ENCODE measurements around the gene DNAH6. TPM values are rescaled to one million over a fixed set of nuclear protein-coding genes. Genes with fewer than 3 reads are reported as not detected.

The DNAH6 gene
- total RNA-seq, 1 experiment from 2014 or later, result 0.02 TPM

DNA sequence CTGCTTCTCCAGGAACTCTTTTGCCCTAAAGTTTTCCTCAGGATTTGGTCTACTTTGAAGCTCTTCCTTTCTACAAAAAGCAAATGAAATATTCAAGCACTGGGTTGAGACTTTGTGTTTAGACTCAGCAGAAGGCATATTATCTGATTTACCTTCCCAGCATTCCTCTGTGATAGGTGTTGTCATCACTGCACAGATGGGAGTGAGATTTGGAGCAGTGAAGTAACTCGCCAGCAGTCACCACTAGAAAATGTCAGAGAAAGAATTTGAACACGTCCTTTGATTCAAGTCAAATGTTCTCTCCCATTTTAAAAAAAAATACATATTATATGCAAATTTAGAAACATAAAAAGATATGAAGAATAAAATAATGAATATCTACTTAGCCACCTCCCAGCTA lies 112.2 kb downstream of the DNAH6 start:
- DNase-seq (ENCODE audit: extremely low read depth, low read depth), result no peak

DNA sequence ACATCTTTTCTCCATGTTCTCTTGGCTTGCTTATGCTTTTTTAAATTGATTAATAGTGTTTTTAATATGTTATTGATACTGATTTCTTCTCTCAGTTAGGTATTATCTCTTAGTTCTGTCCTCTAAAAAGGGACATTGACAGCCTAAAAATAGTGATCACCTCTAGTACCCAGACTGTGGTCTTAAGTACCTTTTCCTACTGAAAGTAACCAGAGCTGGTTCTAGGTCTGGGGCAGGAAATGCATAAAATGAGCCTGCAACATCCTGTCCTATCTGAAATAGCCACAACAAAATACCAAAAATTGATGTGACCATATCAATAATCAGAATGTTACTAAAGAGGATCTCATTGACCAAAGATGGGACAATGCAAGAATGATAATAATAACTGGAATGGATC lies 113.3 kb downstream of the DNAH6 start:
- DNase-seq (ENCODE audit: extremely low read depth, low read depth), result no peak

DNA sequence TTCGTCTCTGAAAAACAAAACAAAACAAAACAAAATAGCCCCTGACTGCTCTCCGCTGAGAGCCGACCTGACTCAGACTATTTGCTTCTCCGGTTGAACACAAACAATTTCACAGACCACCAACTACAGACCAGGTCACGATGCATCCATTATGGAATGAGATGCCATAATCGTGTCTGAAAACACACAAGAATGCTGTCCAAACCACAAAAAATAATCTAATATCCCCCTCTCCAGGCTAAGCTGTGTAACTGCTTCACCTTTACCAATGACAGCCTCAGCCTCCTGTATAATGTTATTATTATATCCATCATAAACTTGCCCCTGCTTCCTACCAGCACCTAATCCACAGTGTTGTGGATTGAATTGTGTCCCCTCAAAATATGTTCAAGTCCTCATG lies 114.7 kb downstream of the DNAH6 start:
- DNase-seq (ENCODE audit: extremely low read depth, low read depth), result peak; percentile 51

DNA sequence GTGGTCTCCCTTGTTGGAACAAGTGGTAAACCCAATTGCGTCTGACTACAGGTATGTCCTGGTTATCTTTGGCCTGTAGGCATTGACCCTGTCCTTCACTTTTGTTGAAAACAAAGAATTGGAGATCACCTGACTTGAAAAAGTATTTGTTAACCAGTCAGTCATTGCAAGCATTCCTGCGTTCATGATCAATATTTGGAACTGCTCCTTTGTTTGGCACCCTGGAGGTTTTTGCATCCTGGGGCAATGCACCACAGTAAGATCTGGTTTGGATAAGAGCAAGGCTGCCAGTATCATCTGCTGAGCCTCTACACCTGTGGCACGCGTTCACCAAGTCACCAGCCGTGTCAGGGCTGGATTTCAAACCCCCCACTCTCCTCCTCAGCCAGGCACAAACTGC lies 115.7 kb downstream of the DNAH6 start:
- no peak for DNase-seq (ENCODE audit: extremely low read depth, low read depth)

DNA sequence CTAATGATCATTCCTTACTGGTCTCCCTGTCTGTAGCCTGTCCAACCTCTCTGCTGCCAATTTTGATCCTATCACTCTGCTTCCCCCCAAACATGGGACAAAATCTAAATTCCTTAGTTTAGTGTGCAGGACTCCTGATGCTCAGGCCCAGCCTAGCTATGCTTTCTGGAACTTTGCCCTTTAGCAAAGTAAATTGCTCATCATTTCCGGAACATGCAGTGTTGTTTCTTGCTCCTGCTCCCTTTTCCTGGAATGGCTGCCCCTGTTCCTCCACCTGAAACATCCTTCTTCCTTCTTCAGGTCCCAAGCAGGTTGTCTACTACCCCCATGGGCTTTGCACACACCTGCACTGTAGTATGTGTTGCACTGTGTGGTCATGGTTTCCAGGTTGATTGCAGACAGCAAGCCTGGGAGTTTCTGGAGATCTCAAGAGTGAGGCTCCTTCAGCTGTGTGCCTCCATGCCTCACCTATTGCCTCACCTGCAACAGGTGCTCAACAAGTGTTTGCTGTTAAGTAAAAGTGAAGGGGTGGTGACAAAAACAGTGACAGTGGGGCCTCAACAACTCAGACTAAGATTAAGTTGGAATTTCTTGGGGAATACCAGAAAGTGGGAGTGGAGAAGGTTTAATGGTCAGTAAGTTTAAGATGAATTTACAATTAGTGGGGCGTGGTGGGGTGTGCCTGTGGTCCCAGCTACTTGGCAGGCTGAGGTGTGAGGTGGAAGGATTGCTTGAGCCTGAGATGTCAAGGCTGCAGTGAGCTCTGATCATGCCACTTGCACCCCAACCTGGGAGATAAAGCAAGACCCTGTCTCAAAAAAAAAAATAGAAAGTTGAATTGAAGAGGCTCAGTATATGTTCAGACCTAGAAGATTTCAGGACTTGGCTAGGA lies 120.0 kb downstream of the DNAH6 start:
- DNase-seq (ENCODE audit: extremely low read depth, low read depth), result no peak

DNA sequence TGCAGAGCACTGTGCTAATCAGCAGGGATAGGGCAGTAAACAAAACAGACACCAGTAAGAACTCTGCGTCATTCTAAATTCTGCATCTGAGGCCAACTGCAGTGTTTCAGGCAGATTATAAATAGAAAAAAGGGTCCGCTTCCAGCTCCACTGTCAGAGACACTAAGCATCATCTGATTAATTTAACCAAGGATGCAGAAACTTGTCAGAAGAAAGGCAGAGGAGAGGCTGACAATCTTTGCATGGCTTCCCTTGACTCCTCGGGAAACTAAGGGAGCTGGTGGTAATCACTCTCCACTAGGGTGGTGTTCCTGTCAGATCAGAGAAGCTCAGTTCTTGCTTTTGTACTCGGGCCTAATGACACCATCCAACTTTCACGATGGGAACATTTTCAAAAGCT lies 123.5 kb downstream of the DNAH6 start:
- no peak for DNase-seq (ENCODE audit: extremely low read depth, low read depth)

DNA sequence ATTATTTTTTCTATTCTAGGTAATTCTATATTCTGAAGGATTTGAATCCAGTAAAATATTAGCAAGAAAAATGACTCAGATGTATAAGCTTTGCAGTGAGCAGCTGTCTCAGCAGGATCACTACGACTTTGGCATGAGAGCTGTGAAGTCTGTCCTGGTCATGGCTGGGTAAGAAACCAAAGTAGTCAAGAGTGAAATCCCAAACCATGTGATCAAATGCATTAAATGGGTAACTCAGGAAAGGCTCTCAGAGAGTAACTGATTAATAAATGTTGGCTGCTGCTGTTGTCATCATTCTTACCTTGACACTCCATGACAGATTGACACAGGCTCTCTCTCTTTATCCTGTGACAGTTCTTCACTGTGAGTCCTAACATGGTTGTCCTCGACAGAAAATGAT lies 124.1 kb downstream of the DNAH6 start:
- DNase-seq (ENCODE audit: extremely low read depth, low read depth), result no peak

DNA sequence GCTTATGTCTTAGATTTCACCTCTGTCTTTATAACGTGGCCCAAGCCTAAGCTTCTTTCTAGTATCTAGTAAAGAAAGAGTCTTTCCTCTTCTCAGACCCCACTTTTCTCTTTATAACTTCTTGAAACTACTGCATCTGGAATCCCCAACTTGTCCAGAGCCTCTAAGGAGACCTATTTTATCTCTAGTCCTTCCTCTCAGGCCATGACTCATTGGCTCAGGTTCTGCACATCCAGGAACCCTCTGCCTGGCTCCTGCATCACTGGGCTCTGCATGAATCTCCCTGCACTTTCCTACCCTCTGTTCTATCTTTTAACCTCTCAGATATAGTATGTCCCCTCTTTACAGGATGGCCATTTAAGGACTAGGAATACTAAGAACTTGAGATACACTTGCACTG lies 124.7 kb downstream of the DNAH6 start:
- DNase-seq (ENCODE audit: extremely low read depth, low read depth), result no peak

DNA sequence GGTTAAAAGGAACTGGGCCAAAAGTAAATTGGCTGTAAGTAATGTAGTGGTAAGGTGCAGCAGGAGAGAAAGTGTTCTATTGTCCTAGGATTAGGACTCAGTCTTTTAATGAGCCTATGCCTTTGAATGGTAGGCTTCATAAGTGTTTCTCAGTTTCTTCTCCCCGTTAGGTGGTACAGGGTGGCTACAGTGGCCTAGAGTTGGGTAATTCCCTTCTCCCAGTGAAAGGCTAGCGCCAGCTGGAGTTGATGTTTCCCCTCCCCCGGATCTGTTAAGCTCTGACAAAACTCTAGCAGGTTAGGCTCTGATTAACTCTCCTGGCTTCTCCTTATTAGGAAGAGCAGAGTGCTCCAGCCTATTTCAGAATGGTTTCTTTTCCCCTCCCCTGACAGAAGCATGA lies 127.7 kb downstream of the DNAH6 start:
- DNase-seq (ENCODE audit: extremely low read depth, low read depth), result no peak

DNA sequence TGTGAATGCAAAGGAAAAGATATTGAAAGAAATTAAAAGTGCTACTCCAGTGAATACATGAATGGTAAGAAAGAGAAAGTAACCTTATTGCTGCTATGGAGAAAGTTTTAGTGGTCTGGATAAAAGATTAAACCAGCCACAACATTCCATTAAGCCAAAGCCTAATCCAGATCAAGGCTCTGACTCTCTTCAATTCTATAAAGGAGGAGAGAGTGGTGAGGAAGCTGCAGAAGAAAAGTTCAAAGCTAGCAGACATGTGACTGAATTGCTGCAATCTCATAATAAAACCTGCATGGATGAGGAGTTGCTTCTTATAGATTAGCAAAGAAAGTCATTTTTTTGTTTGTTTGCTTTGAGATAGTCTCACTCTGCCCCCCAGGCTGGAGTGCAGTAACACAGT lies 130.2 kb downstream of the DNAH6 start:
- DNase-seq (ENCODE audit: extremely low read depth, low read depth), result no peak

DNA sequence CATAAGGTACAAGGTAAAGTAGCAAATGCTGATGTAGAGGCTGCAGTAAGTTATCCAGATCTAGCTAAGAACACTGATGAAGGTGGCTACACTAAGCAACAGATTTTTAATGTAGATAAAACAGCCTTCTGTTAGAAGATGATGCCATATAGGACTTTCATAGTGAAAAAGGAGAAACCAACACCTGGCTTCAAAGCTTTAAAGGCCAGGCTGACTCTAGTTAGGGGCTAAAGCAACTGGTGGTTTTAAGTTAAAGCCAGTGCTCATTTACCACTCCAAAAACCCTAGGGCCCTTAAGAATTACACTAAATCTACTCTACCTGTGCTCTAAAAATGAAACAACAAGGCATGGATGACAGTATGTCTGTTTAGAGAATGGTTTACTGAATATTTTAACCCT lies 131.0 kb downstream of the DNAH6 start:
- DNase-seq (ENCODE audit: extremely low read depth, low read depth), result no peak

DNA sequence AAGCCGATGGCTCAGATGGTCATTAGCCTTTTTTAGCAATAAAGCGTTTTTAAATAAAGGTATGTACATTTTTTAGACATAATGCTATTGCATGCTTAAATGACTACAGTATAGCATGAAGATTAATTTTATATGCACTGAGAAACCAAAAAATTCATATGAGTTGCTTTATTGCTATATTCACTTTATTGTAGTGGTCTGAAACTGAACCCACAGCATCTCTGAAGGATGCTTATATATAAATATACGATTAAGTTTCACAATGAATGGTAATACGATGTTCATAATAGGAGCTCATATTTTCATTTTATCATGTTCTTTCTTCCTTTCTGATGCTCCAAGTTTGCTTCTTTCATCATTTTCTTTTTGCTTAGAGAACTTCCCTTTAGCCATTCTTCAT lies 132.8 kb downstream of the DNAH6 start:
- no peak for DNase-seq (ENCODE audit: extremely low read depth, low read depth)

DNA sequence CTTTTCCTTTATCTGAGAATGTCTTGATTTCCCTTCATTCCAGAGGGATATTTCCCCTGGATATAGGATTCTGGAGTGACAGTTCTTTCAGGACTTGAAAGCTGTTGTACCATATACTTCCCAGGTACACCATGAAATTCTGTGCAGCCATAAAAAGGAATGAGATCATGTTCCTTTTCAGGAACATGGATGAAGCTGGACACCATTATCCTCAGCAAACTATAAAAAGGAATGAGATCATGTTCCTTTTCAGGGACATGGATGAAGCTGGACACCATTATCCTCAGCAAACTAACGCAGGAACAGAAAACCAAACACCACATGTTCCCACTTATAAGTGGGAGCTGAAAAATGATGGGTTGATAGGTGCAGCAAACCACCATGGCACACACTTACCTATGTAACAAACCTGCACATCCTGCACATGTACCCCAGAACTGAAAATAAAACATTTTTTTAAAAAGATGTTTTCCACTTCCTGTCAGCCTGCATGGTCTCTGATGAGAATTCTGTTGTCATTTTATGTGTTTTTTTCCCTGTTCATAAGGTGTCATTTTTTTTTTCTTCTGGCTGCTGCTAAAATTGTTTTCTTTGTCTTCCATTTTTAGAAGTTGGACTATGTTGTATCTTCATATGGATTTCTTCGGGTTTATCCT lies 133.3 kb downstream of the DNAH6 start:
- DNase-seq (ENCODE audit: extremely low read depth, low read depth), result no peak

DNA sequence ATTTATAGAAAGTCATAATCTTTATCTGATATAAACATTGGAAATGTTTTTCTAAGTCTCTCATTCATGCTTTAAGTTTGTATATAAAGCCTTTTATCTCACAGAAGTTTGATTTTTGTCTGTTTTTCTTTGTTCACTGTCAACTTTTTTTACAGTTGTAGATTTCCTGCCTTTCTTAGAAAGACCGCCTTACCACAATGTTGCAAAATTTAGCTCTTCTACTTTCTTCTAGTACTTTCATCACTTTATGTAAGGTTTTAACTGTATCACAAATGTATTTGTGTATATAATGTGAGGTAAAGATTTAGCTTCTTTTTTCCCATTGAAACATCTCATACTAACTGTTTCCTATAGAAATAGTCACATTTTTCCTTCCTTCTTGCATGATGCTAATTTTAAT lies 136.1 kb downstream of the DNAH6 start:
- no peak for DNase-seq (ENCODE audit: extremely low read depth, low read depth)

DNA sequence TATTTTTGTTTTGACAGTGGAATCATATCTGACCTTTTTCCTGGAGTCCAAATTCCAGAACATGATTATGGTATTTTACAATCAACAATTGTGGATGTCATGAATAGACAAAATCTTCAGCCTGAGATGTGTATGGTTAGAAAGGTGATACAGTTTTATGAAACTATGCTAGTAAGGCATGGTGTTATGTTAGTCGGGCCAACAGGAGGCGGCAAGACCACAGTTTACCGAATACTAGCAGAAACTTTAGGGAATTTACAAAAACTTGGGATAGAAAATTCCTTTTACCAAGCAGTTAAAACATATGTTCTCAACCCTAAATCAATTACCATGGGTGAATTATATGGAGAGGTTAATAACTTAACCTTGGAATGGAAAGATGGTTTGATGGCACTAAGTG lies 137.0 kb downstream of the DNAH6 start:
- DNase-seq (ENCODE audit: extremely low read depth, low read depth), result no peak

DNA sequence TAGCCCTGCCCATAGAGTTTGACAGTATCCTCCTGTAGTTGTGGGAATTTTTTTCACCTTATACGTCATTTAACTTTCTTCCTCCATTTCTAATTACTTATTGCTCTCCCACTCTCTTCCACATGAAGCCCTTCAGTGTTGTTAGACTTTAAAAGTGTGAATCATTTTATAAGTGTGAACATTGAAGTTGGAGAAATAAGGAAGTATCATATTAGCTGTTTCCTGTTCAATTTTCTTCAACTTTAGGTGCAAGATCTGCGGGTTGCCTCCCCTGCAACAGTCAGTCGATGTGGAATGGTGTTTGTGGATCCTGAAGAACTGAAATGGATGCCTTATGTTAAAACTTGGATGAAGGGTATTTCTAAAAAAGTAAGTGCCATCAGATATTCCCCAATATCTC lies 138.1 kb downstream of the DNAH6 start:
- no peak for DNase-seq (ENCODE audit: extremely low read depth, low read depth)

DNA sequence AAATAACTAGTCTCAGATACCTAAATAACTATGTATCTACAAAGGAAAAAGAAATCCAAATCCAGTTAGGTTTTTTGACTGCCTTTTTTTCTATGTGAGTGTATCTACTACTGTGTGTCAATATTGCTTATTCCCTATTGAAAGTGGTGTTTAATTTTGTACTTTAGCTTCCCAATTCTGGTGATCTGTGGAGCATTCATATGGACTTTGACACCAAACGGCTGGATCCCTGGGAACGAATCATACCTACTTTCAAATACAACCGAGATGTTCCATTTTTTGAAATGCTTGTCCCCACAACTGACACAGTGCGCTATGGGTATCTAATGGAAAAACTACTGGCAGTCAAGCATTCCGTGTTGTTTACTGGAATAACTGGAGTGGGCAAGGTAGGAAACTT lies 152.8 kb downstream of the DNAH6 start:
- DNase-seq (ENCODE audit: extremely low read depth, low read depth), result no peak

DNA sequence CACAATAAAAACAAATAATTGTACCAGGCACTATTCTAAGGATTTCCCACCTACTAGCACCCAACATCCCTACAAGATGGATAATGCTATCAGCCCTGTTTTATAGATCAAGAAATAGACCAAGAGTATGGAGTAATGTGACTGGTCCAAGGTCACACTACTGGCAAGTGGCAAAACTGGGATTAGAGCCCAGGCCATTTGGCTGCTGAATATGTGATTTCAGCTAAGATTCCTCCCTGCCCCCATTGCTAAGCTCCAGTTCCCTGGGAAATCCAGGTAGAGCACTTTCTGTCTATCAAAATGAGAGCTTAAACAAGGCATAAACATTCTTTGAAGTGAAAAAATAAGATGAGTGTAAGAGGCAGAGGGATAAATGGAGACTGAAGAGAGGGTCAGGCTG lies 157.8 kb downstream of the DNAH6 start:
- no peak for DNase-seq (ENCODE audit: extremely low read depth, low read depth)

DNA sequence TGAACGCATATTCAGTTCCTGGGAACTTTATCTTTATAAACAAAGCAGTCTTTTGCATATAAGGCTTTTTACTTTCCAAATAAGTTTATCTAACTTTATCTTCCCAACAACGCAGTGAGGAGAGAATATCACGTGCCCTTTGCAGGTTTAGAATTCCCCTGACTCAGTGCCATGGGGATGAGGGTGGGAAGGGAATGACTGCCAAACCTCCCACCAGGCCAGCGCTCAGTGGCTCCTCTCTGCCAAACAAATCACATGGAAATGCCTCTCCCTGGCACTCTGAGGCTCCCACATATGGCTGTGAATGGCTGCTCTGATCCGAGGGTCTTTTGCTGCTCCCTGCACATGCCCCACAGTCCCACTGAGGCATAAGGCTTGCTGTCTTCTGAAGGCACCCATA lies 158.3 kb downstream of the DNAH6 start:
- no peak for DNase-seq (ENCODE audit: extremely low read depth, low read depth)

DNA sequence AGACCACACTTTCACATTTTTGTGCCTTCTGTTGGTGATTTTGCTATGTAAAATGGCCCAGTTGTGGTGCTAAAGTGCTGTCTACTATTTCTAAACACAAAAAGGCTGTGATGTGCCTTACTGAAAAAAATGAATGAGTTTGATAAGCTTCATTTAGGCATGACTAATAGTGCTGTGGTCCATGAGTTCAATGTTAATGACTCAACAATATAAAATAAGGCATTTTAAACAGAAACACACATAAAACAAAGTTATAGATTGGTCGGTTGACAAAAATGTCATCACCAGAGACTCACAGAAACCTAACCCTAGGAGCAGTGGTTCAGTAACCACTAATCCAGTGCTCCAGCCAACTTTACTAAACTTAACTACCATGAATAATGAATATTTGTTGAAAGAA lies 160.0 kb downstream of the DNAH6 start:
- no peak for DNase-seq (ENCODE audit: extremely low read depth, low read depth)

DNA sequence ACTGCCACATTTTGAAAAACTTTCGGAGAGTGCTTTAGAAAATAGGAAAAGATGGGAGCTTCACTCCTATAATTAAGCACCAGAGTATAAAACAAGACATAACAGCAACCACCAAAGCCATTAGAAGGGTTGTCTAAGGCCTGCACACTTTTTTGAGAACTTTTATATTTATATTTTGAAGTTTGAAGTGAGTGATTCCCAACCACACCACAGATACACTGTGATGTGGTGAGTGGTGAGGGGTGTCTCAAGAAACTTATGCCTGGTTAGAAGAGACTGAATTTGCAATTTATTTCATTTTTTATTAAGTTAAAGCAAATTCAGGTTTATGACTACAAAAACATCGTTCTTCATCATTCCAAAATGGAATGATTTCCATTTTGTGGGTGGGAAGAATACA lies 161.9 kb downstream of the DNAH6 start:
- DNase-seq (ENCODE audit: extremely low read depth, low read depth), result no peak

DNA sequence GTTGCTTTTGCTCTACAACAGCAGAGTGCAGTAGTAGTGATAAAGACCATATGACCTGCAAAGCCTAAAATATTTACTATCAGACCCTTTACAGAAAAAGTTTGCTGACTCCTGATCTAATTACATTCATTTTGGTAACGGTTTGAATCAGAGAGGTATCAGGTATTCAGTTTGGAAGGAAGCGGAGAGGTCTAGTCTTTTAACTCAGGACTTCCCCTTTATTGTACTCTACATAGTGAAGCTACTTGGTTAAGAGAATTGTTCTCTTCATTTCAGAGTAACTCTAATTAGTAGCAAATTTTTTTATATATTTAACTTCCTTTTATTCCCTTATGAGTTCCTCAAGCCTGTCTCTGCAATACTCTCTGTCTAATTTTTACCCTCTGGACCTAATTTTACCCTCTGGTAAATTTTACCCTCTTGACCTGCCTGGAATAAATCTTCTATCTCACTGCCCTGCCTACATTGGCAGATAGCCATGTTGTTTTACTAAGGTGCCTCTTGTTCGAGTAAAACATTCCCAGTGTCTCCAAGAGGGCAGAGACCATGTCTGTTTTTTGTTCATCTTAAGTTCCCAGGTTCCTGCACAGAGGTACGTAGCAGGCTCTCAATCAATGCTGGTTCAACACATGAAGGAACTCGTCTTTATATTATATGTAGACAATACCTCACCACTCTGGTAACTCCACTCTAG lies 170.6 kb downstream of the DNAH6 start:
- no peak for DNase-seq (ENCODE audit: extremely low read depth, low read depth)

Measured in NCI-H460 (cell line).